ENCODE results near the gene RNH1.

- TF ChIP-seq POLR2A (IDR thresholded peaks at IDR 0.05; ENCODE audit: low read length) (no peak), GATA1 (IDR thresholded peaks at IDR 0.05; ENCODE audit: low read depth, low read length) (no peak)
Measured at GRCh38 chr11:545171-545570, 38.1 kb upstream of the RNH1 start.

Measured in erythroblast (primary cell).